A172 (cell line): ENCODE measurements around the gene PTPRG. TPM values are rescaled to one million over a fixed set of nuclear protein-coding genes. Genes with fewer than 3 reads are reported as not detected.
"Not testable (repeated sequence)": the region's sequence is repeated elsewhere in the genome, so short reads cannot be mapped to it uniquely, and the experiment has no call there.

Experiments
- DNase-seq: peaks from one replicate; pipeline ENCODE4 v3.0.0-alpha.2; 2015; ENCODE audit warnings: low spot score
- total RNA-seq: library from RNA; depleted of rRNA; stranded (reverse); fragments of >200 nt; shearing (Covaris generic); gene quantifications from 2 replicates; pipeline ENCODE4 v1.2.3, GENCODE V29; 2014

PTPRG gene
- total RNA-seq, 1 experiment from 2014 or later = 7.3 TPM

GRCh38 chr3:61796911-61797310 is 235.5 kb downstream of the PTPRG start:
- DNase-seq = no peak

GRCh38 chr3:61802772-61803171 is 241.4 kb downstream of the PTPRG start:
- no peak for DNase-seq

- DNase-seq = no peak
Observed at GRCh38 chr3:61803983-61804382, 242.6 kb downstream of the PTPRG start.

DNA sequence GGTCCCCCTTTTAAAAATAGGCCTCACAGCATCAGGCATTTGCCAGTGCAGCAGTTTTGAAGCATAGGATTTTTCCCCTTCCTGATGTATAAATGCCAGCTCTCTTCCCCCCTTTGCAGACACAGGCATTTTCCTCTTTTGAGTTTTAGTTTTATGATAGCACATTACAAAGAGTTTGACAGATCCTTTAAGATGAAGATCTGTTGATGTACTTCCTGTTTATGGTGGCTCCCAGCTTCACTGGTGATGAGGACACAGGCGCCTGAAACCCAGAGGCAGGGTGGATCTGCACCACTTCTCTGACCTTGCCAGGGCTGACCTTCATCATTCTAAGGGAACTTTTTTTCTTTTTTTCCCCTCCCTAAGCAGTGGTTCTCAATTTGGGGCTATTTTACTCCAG is 243.4 kb downstream of the PTPRG start:
- DNase-seq = no peak

DNA sequence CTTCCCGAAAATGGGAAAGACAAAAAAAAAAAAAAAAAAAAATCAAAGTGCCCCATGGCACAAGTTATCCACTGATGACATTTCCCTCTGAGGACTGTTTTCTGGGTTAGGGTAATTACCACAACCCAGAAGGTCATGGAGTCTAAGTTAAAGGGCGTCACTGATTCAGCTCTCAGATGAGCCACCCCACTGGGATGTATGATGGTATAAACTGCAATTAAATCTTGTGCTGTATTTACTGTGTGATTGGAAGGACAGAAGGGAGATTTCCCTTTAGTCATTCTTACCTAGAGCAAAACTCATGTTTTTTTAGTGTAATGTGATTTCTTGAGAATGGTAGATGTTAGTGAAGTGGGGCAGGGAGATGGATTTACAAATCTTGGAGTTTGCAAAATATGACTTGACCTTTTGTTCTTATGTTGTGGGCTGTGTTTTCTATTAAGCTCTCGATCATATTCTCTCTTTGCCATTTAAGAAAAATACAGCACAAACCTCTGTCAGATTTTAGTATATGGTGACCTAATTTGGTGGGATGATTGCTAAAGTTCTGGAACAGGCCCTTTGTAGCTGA is 244.2 kb downstream of the PTPRG start:
- no peak for DNase-seq

GRCh38 chr3:61806810-61807209 is 245.4 kb downstream of the PTPRG start:
- no peak for DNase-seq

DNA sequence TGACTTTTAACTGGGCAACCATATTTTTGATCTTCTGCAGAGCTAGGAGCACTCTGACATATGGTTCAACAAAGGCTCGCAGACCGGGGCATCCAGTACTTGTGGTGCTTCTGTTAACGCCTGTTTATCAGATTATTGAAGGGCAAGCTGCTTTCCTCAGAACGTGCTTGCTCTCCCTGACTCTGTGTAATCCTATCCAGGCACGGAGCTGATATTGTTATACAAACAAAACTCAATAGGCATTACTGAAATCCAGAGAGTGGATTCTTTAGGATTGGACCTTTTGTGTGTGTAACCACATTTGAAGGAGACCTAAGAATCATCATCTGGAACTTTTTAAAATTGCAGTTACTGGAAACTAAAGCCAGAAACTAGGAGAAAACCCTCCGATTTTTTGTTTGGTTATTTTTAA is 246.5 kb downstream of the PTPRG start:
- DNase-seq = no peak

GRCh38 chr3:61808526-61808925 is 247.2 kb downstream of the PTPRG start:
- DNase-seq = no peak

- DNase-seq = no peak
Observed at GRCh38 chr3:61808999-61809398, 247.6 kb downstream of the PTPRG start.

DNA sequence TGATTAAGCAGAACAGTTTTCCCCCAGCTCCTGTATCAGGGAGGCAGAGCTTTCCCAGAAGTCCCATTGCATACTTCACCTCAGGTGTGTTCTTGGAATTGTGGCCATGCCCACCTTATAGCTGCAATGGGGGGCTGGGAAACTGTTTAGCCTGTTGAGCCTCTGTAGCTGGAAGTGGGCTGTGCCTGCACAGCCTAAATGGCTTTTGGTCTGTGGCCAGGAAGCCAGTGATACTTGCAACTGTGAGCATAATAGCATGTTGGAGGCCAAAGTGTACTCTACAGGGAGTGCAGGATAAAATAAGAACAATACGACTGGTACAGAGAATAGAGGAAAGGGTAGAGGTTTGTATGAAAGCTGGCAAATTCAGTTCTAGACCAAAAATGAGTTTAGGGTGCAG is 248.5 kb downstream of the PTPRG start:
- no peak for DNase-seq

DNA sequence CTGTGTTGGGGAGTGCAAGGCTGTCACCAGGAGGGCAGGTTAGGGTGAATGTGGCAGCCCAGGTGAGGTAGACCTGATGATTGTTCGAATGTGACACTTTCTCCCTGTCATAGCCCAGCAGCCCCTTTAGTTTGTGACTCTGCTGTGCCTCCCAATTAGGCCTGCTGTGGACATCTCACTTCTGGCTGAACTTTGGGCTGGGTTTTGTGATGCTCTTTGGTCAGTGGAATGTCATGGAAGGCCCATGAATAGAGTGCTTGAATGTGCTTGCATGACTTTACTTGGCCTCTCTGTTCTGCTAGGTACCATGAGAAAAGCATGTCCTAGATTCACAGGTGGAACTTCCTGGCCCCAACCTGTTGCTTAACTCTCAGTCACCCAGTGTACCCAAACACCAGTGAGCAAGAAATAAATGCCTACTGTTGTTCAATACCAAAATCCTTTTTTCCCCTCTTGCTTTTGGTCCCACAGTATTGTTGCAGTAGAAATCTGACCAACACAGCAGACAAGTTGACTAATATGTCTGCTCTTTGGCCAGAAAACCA is 249.7 kb downstream of the PTPRG start:
- no peak for DNase-seq

- no peak for DNase-seq
Observed at GRCh38 chr3:61811652-61812051, 250.3 kb downstream of the PTPRG start.

DNA sequence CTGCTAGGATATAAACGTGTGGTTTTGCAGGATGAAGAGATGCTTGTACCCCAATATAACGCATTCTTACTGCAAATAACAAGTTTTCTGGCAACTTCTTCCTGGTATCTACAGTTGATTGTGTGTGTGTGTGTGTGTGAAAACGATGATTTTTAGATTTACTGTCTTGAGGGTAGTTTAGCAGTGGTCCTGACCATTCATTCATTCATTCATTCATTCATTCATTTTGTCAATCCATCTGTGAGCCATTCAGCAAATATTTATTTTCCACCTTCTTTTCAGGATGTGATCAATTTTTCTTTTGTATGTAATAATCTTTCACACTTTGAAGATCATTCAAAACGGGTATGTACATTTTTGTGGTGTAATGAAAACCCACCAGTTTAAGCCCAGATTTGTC is 250.7 kb downstream of the PTPRG start:
- no peak for DNase-seq

- DNase-seq = no peak
Observed at GRCh38 chr3:61812517-61812916, 251.1 kb downstream of the PTPRG start.

- DNase-seq = no peak
Observed at GRCh38 chr3:61813636-61814035, 252.3 kb downstream of the PTPRG start.

GRCh38 chr3:61814674-61815073 is 253.3 kb downstream of the PTPRG start:
- no peak for DNase-seq

- DNase-seq = not testable (repeated sequence)
Observed at GRCh38 chr3:61816304-61816703, 254.9 kb downstream of the PTPRG start.

DNA sequence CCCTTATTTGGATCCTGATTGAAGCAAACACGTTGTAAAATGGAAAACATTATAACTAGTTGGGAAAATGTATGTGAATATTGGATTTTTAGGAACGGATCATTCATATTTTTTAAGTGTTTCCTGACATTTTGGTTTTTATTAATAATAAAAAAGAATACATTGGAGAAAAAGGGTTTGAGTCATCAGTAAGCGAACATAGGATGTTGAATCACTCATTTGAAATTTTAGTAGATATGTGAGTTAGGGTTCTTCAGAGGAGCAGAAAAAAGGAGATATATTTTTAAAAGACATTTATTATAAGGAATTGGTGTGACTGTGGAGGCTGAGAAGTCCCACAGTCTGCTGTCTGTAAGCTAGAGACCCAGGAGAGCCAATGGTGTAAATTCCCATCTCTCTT is 258.5 kb downstream of the PTPRG start:
- DNase-seq = no peak

DNA sequence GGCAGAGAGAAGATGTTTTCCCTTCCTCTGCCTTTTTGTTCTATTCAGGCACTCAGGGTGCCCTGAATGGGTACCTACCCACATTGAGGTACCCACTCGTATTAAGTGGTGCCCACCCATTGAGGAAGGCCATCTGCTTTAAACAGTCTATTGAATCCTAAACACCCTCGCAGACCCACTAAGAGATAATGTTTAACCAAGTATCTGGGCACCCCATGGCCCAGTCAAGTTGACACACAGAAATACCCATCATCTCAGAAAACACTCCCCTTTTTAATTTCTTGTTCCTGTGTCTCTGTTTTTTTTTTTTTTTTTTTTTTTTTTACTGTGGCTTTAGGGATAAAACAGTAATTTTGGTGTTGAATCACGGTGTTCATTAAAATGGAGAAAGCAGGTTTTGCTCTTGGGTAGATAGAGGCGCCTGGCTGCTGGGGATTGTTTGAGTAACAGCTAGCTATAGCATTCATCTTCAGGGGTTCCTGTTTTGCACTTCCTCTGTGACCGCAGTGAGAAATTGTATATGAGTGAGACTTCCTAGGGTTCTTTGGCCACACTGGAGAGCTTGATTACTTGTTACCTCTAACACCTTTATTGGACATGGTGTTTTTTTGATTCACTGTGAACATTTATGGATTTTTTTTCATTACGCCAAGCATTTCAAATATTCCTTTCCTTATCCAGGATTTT is 259.1 kb downstream of the PTPRG start:
- DNase-seq = no peak

DNA sequence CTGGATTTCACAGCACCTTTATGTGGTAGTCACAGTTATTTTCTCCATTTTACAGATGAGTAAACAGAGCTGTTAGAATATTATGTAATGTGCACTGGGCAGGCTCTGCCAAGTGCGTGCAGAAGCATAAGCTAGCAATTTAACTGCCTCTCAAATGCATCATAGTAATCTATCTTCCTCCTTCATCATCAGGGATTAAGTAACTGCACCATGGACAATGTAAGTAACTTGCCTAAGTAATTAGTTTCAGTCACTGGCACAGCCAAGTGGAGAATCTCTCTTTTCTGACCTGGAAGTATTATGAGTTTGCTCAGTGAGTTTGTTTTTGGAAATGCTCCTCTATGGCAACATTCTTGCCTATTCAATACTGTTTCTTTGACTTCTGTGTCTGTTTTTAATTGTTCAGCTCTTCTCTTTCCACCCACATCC is 260.5 kb downstream of the PTPRG start:
- DNase-seq = no peak

DNA sequence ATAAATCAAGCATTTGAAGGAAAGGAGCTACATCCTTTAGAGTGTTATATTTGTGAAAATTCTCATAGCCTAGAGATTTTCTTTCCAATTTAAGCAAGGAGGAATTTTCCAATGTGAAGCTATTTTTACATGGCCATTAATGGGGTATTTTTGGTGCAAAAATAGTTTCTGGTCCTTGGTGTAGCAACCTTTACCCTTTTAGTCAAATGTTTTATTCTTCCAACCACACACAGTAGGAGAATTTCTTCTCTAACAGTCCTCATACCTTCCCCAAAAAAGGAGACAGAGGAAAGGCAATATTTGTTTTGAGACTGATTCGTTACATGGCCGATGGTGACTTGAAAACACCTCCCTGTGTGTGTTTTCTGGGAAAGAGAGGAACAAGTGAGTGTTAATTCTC is 261.2 kb downstream of the PTPRG start:
- no peak for DNase-seq

GRCh38 chr3:61824553-61825135 is 263.3 kb downstream of the PTPRG start:
- no peak for DNase-seq

GRCh38 chr3:61826161-61826560 is 264.8 kb downstream of the PTPRG start:
- DNase-seq = no peak
